SIG-M5 (cell line): ENCODE data around the gene CLEC18A.
"Not testable (repeated sequence)": the region's sequence is repeated elsewhere in the genome, so short reads cannot be mapped to it uniquely, and the experiment has no call there.

Experiments
- DNase-seq: peaks from one replicate; lab custom pipeline; 2025; lab: John Stamatoyannopoulos, UW

Gene CLEC18A

DNA sequence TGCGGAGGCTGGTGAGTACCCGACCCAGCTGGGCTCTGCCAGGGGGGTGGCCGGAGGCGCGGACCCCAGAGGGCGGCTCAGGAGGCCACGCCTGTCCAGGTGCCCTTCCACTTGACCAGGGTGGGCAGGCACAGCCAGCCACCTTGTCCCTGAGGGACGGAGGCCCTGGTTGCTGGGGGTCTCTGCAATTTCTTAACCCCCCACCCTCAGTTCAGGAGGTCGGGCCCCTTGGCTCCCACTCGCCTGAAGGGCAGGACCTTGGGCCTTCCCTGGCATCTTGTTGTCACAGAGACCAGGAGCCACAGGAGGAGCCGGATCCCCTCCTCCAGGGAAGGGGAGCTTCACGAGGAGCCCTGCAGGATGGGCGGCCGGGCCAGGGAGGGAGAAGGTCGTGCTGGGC, 982 bp downstream of the CLEC18A start:
- DNase-seq = not testable (repeated sequence)

DNA sequence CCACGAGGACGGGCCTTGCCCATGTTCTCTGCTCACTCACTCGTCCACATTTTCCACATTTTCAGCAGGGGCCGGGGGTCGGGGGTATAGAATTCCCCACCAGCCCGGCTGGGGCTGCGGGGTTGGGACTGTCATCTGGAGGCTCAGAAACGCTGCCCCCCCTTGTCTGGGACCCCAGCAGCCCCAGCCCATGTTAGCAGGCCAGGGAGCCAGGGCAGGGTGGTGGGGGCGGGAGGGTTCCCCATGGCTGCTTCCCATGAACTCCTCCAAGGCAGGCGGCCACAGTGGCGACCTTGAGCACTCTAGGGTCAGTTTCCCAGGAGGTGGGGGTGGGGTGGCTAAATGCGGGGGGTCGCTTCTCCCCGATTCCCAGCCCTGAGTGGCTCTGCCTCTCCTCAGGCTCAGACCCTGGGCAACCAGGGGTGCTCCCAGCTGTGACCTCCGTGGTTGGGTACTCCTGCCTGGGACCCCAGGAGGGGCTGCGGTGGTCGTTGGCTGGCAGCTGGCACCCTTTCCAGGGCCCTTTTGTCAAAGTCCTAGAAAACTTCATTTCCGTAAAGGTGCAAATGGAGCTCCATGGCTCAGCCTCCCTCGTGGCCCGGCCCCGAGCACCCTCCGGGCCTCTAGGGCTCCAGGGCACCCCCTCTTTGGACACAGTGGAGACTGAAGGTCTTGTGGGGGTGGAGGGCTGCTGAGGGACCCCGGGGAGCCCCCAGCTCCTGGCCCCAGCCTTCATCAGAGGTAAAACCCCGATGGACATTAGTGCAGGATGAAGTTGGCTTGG, 1.6 kb downstream of the CLEC18A start:
- DNase-seq = not testable (repeated sequence)

DNA sequence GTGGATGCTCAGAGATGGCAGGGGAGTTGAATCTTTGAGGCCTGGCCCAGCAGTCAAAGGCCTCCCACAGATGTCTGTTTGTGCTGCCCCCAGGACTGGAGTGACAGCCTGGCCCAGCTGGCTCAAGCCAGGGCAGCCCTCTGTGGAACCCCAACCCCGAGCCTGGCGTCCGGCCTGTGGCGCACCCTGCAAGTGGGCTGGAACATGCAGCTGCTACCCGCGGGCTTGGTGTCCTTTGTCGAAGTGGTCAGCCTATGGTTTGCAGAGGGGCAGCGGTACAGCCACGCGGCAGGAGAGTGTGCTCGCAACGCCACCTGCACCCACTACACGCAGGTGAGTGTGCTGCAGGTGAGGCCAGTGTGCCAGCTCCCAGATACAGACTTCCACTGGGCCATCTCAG, 3.1 kb downstream of the CLEC18A start:
- not testable (repeated sequence) for DNase-seq

- DNase-seq = not testable (repeated sequence)
These were observed 12.2 kb downstream of the CLEC18A start for GRCh38 chr16:69963312-69963711.

- DNase-seq = not testable (repeated sequence)
These were observed 14.0 kb downstream of the CLEC18A start for GRCh38 chr16:69964960-69965660.

DNA sequence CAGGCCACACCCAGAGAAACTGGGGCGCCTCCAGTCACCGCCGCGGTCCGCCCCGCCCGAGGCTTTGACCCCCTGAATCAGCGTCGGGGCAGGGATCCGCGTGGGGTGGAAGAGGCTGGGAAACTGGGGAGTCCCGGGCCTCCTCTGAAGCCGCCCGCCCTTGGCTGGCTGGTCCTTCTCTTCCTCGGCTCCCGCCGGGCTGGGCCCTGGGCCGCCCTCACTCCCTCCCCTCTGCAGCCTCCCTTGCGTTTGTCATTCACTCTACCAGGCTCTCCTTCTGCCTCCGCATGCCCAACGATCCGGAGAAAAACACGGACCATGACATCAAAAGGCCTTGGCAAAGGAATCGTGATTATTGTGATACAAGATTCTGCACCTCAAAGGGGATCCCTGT, 14.5 kb downstream of the CLEC18A start:
- not testable (repeated sequence) for DNase-seq

DNA sequence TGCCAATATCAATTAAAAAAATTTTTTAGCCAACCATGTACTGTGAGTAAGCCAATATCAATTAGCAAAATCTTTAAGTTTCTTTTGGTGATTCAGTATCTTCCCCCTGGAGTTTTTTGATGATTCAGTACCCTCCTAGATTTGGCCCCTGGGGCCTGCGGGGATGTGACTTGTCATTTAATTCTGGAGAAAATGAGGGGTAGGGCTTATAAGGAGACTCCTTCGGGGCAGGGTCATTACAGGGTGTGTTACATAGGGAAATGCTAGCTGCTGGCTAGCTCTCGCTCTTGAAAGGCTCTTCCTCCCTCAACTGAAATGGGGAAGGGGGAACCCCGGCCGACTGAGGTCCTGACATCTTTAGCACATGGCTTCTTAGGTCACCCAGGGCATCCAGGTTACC, 16.6 kb downstream of the CLEC18A start:
- DNase-seq = not testable (repeated sequence)

DNA sequence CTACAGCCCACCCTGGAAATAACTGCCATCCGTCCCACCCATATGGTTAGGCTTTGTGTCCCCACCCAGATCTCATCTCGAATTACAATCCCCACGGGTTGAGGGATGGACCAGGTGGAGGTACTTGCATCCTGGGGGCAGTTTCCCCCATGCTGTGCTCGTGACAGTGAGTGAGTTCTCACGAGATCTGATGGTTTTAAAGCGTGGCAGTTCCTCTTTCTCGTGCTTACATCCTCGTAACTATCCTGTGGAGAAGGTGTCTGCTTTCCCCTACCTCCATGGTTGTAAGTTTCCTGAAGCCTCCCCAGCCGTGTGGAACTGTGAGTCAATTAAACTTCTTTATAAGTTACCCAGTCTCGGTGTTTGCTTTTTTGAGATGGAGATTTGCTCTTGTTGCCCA, 17.0 kb downstream of the CLEC18A start:
- not testable (repeated sequence) for DNase-seq

DNA sequence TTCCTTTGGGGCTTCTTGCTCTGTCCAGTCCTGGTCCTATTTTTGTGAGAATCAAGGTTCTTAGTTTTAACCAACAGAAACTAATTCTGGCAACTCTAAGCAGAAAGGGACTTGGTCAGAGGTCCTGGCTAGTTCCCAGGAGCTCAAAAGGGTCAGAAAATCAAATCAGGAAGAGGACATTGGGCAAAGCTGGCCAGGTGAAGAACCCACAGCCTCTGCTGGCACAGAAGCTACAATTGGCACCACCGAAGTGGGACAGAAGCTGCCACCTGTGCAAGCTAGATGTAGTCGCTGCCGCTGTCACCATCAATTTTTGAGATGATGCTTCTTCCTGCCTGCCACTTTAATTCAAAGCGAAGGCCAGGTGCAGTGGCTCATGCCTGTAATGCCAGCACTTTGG, 18.5 kb downstream of the CLEC18A start:
- not testable (repeated sequence) for DNase-seq

DNA sequence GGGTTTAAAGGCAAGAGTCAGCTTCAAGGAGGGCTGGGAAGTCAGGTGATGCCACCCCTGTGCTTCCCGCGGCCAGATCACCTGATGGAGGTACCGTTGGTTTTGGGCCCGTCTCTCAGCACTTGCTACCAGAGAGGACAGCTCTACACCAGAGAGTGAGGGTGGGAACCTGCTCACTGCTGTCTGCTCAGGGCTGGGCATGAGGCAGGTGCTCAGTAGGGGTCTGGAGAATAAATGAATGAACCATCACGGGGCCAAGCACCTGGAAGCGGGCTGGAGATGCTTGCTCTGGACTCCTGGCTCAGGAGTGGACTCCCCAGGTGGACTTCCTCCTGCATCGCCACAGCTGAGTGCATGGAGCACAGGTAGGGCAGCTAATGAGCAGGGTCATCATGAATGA, 21.0 kb downstream of the CLEC18A start:
- DNase-seq = not testable (repeated sequence)

GRCh38 chr16:69972935-69973334, 21.8 kb downstream of the CLEC18A start:
- DNase-seq = not testable (repeated sequence)

- DNase-seq = not testable (repeated sequence)
These were observed 34.1 kb downstream of the CLEC18A start for GRCh38 chr16:69985196-69985595.

- not testable (repeated sequence) for DNase-seq
These were observed 46.8 kb downstream of the CLEC18A start for GRCh38 chr16:69997956-69998355.

DNA sequence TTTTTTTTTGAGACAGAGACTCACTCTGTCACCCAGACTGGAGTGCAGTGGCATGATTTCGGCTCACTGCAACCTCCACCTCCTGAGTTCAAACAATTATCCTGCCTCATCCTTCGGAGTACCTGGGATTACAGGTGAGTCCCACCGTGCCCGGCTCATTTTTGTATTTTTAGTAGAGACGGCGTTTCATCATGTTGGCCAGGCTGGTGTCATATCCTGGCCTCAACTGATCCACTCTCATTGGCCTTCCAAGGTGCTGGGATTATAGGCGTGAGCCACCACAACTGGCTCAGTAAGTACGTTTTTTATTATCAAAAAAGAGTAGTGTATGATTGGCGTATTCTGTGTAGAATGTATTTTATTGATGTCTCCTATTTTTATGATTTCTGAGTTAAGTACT, 48.7 kb downstream of the CLEC18A start:
- not testable (repeated sequence) for DNase-seq

DNA sequence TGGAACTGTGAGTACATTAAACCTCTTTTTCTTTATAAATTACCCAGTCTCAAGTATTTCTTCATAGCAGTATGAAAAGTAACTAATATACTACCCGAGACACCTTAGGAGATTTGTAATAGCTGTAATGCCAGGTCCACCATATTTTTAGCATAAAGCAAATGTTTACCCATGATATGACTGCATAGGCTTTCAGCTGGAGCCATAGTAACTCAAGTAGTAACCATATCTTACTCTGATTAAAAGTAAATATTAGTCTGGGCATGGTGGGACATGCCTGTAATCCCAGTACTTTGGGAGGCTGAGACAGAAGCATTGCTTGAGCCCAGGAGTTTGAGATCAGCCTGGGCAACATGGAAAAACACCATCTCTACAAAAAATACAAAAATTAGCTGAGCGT, 52.4 kb downstream of the CLEC18A start:
- not testable (repeated sequence) for DNase-seq

DNA sequence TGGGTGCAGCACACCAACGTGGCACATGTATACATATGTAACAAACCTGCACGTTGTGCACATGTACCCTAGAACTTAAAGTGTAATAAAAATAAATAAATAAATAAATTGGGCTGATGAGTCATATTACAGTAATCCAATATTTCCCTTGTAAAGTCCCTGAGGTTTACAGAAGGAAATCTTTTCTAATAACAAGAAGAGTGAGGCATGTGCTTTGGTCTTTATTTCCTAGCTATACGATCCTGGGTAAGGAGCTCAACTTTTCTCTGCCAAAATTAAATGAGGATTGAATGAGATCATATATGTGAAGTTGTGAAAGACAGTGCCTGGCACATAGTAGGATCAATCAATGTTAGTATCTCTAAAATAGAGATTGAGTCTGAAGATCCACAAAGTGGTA, 57.5 kb downstream of the CLEC18A start:
- DNase-seq = not testable (repeated sequence)

GRCh38 chr16:70010615-70011014, 59.5 kb downstream of the CLEC18A start:
- DNase-seq = not testable (repeated sequence)

GRCh38 chr16:70011120-70011519, 60.0 kb downstream of the CLEC18A start:
- not testable (repeated sequence) for DNase-seq

- DNase-seq = not testable (repeated sequence)
These were observed 61.2 kb downstream of the CLEC18A start for GRCh38 chr16:70012354-70012753.

GRCh38 chr16:70012951-70013350, 61.8 kb downstream of the CLEC18A start:
- not testable (repeated sequence) for DNase-seq
